Nephron progenitor cell (in vitro differentiated cells): Measurements from ENCODE around the gene DCLK1.

Experiments used
- DNase-seq: peaks from one replicate; pipeline ENCODE4 v3.0.0; 2021
- H3K27ac Mint-ChIP-seq: 2 replicates; pipeline ENCODE4 v1.8.0; 2021; ENCODE audit warnings: mild to moderate bottlenecking, moderate library complexity, mixed read lengths
- H3K27me3 Mint-ChIP-seq: 2 replicates; pipeline ENCODE4 v1.8.0; 2021; ENCODE audit warnings: mild to moderate bottlenecking, low read depth, mixed read lengths; ENCODE audit not compliant: poor library complexity
- H3K36me3 Mint-ChIP-seq: 2 replicates; pipeline ENCODE4 v1.8.0; 2021; ENCODE audit warnings: low read depth, mixed read lengths
- H3K4me1 Mint-ChIP-seq: 2 replicates; pipeline ENCODE4 v1.8.0; 2021; ENCODE audit warnings: mixed read lengths
- H3K4me3 Mint-ChIP-seq: 2 replicates; pipeline ENCODE4 v1.8.0; 2021; ENCODE audit warnings: mild to moderate bottlenecking, moderate library complexity, mixed read lengths
- H3K9me3 Mint-ChIP-seq: 2 replicates; pipeline ENCODE4 v1.8.0; 2021; ENCODE audit warnings: mild to moderate bottlenecking, moderate library complexity, mixed read lengths
- TF ChIP-seq, protein P1 (sequence below): fragments of 200-600 bp; sonication (generic); IDR thresholded peaks from 2 replicates; pipeline ENCODE4 v1.5.0; 2021; ENCODE audit warnings: antibody characterized with exemption

The DCLK1 gene

GRCh38 chr13:36006347-36006746 is 124.8 kb downstream of the DCLK1 start:
- TF ChIP-seq, protein P1, sequence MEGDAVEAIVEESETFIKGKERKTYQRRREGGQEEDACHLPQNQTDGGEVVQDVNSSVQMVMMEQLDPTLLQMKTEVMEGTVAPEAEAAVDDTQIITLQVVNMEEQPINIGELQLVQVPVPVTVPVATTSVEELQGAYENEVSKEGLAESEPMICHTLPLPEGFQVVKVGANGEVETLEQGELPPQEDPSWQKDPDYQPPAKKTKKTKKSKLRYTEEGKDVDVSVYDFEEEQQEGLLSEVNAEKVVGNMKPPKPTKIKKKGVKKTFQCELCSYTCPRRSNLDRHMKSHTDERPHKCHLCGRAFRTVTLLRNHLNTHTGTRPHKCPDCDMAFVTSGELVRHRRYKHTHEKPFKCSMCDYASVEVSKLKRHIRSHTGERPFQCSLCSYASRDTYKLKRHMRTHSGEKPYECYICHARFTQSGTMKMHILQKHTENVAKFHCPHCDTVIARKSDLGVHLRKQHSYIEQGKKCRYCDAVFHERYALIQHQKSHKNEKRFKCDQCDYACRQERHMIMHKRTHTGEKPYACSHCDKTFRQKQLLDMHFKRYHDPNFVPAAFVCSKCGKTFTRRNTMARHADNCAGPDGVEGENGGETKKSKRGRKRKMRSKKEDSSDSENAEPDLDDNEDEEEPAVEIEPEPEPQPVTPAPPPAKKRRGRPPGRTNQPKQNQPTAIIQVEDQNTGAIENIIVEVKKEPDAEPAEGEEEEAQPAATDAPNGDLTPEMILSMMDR, result no peak
- no peaks in the 10 kb centered on the region for H3K36me3 Mint-ChIP-seq
- no peaks in the 10 kb centered on the region for H3K4me1 Mint-ChIP-seq
- no peak overlapping the region for H3K4me3 Mint-ChIP-seq
- no peaks in the 10 kb centered on the region for H3K27me3 Mint-ChIP-seq
- no peaks in the 10 kb centered on the region for H3K9me3 Mint-ChIP-seq
- no peak for DNase-seq
- H3K27ac Mint-ChIP-seq, result no peak overlapping the region

DNA sequence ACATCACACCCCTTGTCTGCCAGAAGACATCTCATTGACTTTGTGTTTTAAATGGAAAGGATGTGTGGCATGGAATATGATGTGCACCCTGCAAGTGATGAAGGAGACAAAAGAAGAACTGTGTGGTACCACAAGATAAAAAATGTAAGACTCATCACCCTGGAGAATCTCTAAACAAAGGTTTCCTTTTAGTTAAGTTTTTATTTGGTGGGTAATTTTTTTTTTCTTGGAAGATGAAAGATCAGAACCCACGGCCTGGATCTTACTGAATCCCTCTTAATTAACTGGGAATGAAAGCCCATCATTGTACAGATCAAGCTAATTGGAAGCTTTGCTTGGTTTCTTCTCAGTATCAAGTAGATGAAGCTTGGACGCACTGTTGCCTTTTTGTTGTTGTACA is 129.6 kb downstream of the DCLK1 start:
- Mint-ChIP-seq H3K4me1 (no peaks in the 10 kb centered on the region), H3K27me3 (no peaks in the 10 kb centered on the region), H3K27ac (no peak overlapping the region), H3K9me3 (no peaks in the 10 kb centered on the region), H3K4me3 (no peak overlapping the region), H3K36me3 (no peaks in the 10 kb centered on the region)
- TF ChIP-seq, protein P1, result no peak
- no peak for DNase-seq

DNA sequence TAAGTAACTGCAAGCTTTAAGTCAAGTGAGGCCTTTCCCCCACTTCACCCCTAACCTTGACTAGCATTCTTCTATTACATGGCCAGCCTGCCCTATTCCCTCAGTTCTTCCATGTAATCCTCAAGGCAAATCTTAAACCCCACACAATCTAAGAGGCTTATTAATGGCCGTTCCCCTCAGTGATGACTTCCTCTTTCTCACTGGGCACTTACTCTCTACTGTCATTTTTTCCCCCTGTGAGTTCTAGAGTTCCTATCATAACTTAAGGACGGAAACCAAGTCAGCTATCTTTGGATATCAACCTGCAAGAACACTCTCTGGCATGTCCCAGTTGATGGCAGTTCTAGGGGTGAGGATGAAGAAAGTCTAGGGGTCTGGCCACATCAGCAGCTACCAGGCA is 131.2 kb downstream of the DCLK1 start:
- Mint-ChIP-seq H3K9me3 (no peaks in the 10 kb centered on the region), H3K27me3 (peaks cover 3% of the 10 kb centered on the region), H3K4me3 (no peak overlapping the region), H3K36me3 (no peaks in the 10 kb centered on the region), H3K4me1 (no peaks in the 10 kb centered on the region), H3K27ac (no peak overlapping the region)
- TF ChIP-seq, protein P1, result no peak
- no peak for DNase-seq

- no peaks in the 10 kb centered on the region for H3K9me3 Mint-ChIP-seq
- TF ChIP-seq, protein P1, result no peak
- H3K27ac Mint-ChIP-seq, result no peak overlapping the region
- peaks cover 3% of the 10 kb centered on the region for H3K27me3 Mint-ChIP-seq
- DNase-seq, result no peak
- no peaks in the 10 kb centered on the region for H3K36me3 Mint-ChIP-seq
- H3K4me3 Mint-ChIP-seq, result no peak overlapping the region
- no peaks in the 10 kb centered on the region for H3K4me1 Mint-ChIP-seq
Observed at GRCh38 chr13:35996360-35996759, 134.8 kb downstream of the DCLK1 start.

- H3K4me1 Mint-ChIP-seq, result no peaks in the 10 kb centered on the region
- H3K9me3 Mint-ChIP-seq, result no peaks in the 10 kb centered on the region
- no peak overlapping the region for H3K27ac Mint-ChIP-seq
- TF ChIP-seq, protein P1, result no peak
- H3K4me3 Mint-ChIP-seq, result no peak overlapping the region
- no peaks in the 10 kb centered on the region for H3K36me3 Mint-ChIP-seq
- no peak for DNase-seq
- H3K27me3 Mint-ChIP-seq, result peaks cover 4% of the 10 kb centered on the region
Observed at GRCh38 chr13:35995136-35995535, 136.0 kb downstream of the DCLK1 start.

- Mint-ChIP-seq H3K27ac (no peak overlapping the region), H3K4me1 (no peaks in the 10 kb centered on the region), H3K27me3 (peaks cover 6% of the 10 kb centered on the region), H3K4me3 (no peak overlapping the region), H3K36me3 (no peaks in the 10 kb centered on the region), H3K9me3 (no peaks in the 10 kb centered on the region)
- DNase-seq, result no peak
- TF ChIP-seq, protein P1, result no peak
Observed at GRCh38 chr13:35994131-35994966, 136.8 kb downstream of the DCLK1 start.
